Brain microvascular endothelial cell (primary cell): Measurements from ENCODE around the gene NRP1.

Experiments used
- DNase-seq: peaks from one replicate; pipeline ENCODE4 v3.0.0-alpha.2; 2020
- H3K27ac ChIP-seq: fragments of 250-450 bp; sonication (Bioruptor Pico); 2 replicates; pipeline ENCODE4 v1.5.1; 2020; ENCODE audit warnings: mild to moderate bottlenecking, moderate library complexity
- H3K27me3 ChIP-seq: fragments of 250-450 bp; sonication (Bioruptor Pico); replicated peaks from 2 replicates; pipeline ENCODE4 v1.5.1; 2020; ENCODE audit warnings: mild to moderate bottlenecking
- H3K36me3 ChIP-seq: fragments of 250-450 bp; sonication (Bioruptor Pico); replicated peaks from 2 replicates; pipeline ENCODE4 v1.5.1; 2020; ENCODE audit warnings: mild to moderate bottlenecking
- H3K4me3 ChIP-seq: 2 replicates; pipeline ENCODE4 v1.5.1; 2011; ENCODE audit warnings: low read depth, mild to moderate bottlenecking, control low read depth, low read length, moderate library complexity
- in situ Hi-C: cut with HindIII; loops from 2 replicates; pipeline ENCODE4 v1.10.0; 2017; ENCODE audit warnings: low sequenced_read_pairs, low pct_ligation_motif_present
- TF ChIP-seq, protein P1 (sequence below): IDR thresholded peaks from 2 replicates; pipeline ENCODE4 v1.5.1; 2011; ENCODE audit warnings: low read depth, mild to moderate bottlenecking, moderate library complexity, low read length, control low read depth, inconsistent platforms; ENCODE audit errors: missing control alignments

Gene NRP1

DNA sequence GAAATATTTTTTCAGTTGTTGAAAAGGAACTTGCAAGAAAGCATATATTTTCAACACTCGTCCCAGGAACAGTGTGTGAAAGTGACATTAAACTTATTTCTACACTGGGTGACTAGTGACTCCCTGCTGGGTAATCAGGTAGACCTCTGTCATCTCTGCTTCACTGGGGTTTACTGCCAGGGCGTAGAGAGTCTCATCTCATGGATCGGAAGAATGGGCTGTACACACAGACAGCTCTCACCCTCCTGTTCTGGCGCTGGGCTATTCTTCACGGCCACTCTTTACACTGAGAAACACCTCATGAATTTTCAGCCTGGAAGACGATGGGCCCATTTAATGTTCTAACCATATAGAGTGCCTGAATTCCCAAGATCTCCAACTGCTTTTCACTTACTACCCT, 36.4 kb downstream of the NRP1 start:
- no peaks in the 10 kb centered on the region for H3K27me3 ChIP-seq
- DNase-seq: no peak
- H3K27ac ChIP-seq: no peak overlapping the region
- in situ Hi-C loops: no loop called here
- no peak overlapping the region for H3K4me3 ChIP-seq
- TF ChIP-seq, protein P1, sequence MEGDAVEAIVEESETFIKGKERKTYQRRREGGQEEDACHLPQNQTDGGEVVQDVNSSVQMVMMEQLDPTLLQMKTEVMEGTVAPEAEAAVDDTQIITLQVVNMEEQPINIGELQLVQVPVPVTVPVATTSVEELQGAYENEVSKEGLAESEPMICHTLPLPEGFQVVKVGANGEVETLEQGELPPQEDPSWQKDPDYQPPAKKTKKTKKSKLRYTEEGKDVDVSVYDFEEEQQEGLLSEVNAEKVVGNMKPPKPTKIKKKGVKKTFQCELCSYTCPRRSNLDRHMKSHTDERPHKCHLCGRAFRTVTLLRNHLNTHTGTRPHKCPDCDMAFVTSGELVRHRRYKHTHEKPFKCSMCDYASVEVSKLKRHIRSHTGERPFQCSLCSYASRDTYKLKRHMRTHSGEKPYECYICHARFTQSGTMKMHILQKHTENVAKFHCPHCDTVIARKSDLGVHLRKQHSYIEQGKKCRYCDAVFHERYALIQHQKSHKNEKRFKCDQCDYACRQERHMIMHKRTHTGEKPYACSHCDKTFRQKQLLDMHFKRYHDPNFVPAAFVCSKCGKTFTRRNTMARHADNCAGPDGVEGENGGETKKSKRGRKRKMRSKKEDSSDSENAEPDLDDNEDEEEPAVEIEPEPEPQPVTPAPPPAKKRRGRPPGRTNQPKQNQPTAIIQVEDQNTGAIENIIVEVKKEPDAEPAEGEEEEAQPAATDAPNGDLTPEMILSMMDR: no peak
- peaks cover 47% of the 10 kb centered on the region for H3K36me3 ChIP-seq

DNA sequence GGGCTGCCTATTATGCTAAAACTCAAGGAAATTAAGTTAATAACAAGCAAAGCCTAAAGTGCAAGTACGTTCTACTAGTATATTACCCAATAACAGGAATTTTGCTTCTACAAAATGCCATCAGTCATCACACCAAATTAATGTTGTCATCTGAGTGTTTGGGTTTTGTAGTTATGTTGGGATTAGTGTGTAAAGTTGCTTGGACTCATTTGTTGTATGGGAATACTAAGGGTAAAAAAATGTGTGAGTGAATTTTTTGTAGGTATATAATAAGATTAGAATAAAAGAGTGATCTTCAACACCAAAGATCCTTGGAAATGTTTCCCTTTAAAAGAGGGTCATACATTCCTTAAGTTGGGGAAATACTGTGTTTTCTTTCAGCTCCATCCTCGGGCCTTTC, 38.6 kb downstream of the NRP1 start:
- Histone ChIP-seq H3K4me3 (no peak overlapping the region), H3K27me3 (no peaks in the 10 kb centered on the region), H3K27ac (no peak overlapping the region), H3K36me3 (peaks cover 41% of the 10 kb centered on the region)
- in situ Hi-C loops: no loop called here
- DNase-seq: no peak
- TF ChIP-seq, protein P1: no peak

DNA sequence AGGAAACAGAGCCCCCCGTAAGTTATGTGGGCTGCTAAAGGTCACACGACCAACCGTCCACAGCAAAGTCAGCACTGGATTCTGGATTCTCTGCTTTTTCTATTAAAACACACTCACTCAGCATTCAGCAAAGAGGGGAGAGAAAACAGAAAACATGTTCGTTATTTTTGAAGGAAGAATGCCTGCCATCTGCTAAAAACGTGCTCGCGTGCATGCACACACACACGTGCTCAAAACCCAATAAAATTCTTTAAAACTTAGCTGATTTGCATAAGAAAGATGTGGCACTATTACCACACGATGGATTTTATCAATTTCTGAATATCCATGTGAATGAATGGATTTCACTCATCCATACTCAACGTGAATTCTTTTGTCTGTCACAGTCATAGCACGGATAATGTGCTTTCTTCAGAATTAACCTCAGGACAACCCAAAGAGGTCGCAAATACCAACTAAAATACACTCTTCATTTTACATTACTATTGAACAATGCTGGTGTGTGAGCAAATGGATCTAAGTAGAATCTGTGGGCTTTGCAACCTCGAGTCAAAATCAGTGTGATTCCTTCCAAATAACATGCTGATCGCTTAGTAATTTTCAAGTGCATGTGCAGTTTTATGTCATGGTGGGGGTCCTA, 40.8 kb downstream of the NRP1 start:
- Histone ChIP-seq H3K4me3 (no peak overlapping the region), H3K36me3 (peaks cover 23% of the 10 kb centered on the region), H3K27me3 (no peaks in the 10 kb centered on the region), H3K27ac (no peak overlapping the region)
- no peak for DNase-seq
- TF ChIP-seq, protein P1: no peak
- in situ Hi-C loops: no loop called here

DNA sequence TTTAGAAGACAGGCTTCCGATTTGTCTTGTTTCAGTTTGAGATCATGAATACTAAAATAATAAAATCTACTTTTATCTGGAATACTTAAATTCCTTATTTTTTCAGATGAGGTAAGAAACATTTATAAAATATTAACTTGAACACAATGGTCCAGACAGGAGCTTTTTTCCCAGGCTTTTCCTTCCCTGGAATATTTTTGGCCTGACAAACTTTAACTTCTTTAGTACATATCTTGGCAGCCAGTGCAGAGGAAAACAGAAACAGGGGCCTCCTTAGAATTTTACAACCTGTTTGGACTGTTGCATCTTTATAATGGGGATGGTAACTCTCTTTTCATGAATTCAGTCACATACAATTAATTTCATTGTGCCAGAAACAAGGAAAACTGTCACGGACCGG, 41.4 kb downstream of the NRP1 start:
- Histone ChIP-seq H3K36me3 (peaks cover 23% of the 10 kb centered on the region), H3K27ac (no peak overlapping the region), H3K4me3 (no peak overlapping the region), H3K27me3 (no peaks in the 10 kb centered on the region)
- TF ChIP-seq, protein P1: no peak
- no peak for DNase-seq
- in situ Hi-C loops: no loop called here

DNA sequence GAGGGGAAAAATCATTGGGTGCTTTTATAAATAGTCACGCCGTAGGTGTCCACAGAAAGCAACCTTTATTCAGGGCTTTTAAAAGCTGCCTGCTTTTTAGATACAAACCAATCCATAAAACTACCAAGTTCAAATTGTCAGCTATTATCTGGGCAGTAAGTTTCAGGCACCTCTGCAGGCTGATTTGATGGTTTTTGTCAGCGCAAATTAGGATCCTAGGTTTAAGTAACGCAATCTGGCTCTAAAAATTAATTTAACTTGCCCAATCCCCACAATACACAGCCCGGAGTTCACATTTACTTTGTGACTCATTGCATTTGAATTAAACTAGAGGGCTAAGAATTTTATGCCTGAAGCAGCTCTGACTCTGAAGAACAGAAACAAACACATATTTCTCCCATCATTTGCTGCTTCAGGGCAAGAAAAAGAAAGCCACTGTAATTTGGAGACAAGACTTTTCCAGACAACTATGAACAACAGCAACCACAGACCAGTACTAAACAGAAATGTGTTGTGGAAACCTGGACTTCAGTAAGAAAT, 43.3 kb downstream of the NRP1 start:
- Histone ChIP-seq H3K4me3 (no peak overlapping the region), H3K27me3 (no peaks in the 10 kb centered on the region), H3K27ac (peak overlapping the region; percentile 76), H3K36me3 (peaks cover 17% of the 10 kb centered on the region)
- peak; percentile 68 for DNase-seq
- TF ChIP-seq, protein P1: no peak
- in situ Hi-C loops: no loop called here
